Panc1 (cell line): ENCODE results near the gene CNIH2. TPM values are rescaled to one million over a fixed set of nuclear protein-coding genes. Genes with fewer than 3 reads are reported as not detected.

ENCODE experiments used
- total RNA-seq: library from RNA; stranded (reverse); gene quantifications from one replicate; pipeline ENCODE4 v1.2.1, GENCODE V29; 2021; ENCODE audit not compliant: unreplicated experiment

CNIH2 gene
- total RNA-seq, 1 experiment from 2014 or later: 9.3 TPM

Other genes with a start within 250 kb of the CNIH2 start
- gene GAL3ST3, start 229.0 kb upstream of the CNIH2 start, total RNA-seq: not detected
- 271 TPM for gene SF3B2, start 225.8 kb upstream of the CNIH2 start, total RNA-seq
- gene PACS1, start 207.9 kb upstream of the CNIH2 start, total RNA-seq: 91.8 TPM
- gene KLC2, start 20.5 kb upstream of the CNIH2 start, total RNA-seq: 85.1 TPM
- gene RAB1B, start 9.5 kb upstream of the CNIH2 start, total RNA-seq: 256 TPM
- gene YIF1A, start 11.0 kb downstream of the CNIH2 start, total RNA-seq: 196 TPM
- gene TMEM151A, start 13.7 kb downstream of the CNIH2 start, total RNA-seq: 11.0 TPM
- gene CD248, start 38.9 kb downstream of the CNIH2 start, total RNA-seq: 0.15 TPM
- 21.7 TPM for gene RIN1, start 58.3 kb downstream of the CNIH2 start, total RNA-seq
- gene BRMS1, start 66.9 kb downstream of the CNIH2 start, total RNA-seq: 80.5 TPM
- gene B4GAT1, start 69.5 kb downstream of the CNIH2 start, total RNA-seq: 29.3 TPM
- gene SLC29A2, start 93.6 kb downstream of the CNIH2 start, total RNA-seq: 28.3 TPM
- 0.08 TPM for gene NPAS4, start 142.9 kb downstream of the CNIH2 start, total RNA-seq
- gene MRPL11, start 160.7 kb downstream of the CNIH2 start, total RNA-seq: 158 TPM
- 9.1 TPM for gene PELI3, start 188.7 kb downstream of the CNIH2 start, total RNA-seq
- 180 TPM for gene DPP3, start 202.3 kb downstream of the CNIH2 start, total RNA-seq
- 26.9 TPM for gene BBS1, start 232.5 kb downstream of the CNIH2 start, total RNA-seq